Measurements from ENCODE around the gene SLAIN2. TPM values are rescaled to one million over a fixed set of nuclear protein-coding genes. Genes with fewer than 3 reads are reported as not detected.
"Not testable (repeated sequence)": the region's sequence is repeated elsewhere in the genome, so short reads cannot be mapped to it uniquely, and the experiment has no call there.

The SLAIN2 gene
- polyA plus RNA-seq, 3 donors: 13.9 to 24.1 (median 17.6) TPM

DNA sequence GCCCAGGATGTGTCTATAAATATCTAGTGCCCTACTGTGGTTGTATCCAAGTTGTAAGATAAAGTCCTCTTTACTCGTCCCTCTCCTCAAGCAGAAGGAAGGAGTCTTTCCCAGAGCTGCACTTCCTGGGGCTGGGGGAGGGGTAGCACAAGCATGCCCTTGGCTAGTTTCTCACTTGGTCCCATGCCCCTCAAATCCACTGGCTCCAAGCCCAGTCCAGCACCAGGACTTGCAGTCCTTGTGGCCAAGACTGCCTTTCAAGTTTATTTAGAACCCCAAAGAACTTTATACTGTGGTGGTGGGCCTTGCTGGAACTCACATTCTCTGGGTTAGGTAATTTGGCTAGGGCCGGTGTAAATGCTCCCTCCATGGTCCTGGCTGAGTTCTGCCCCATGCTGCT is 98.7 kb downstream of the SLAIN2 start:
- Mint-ChIP-seq H3K27me3 (ENCODE audit: low read depth in 3 of 3) (peaks cover 0 to 4% (median 2%) of the 10 kb centered on the region in 3 donors), H3K27ac (no peak overlapping the region), H3K9me3 (peaks cover 2 to 5% (median 4%) of the 10 kb centered on the region in 7 donors), H3K4me3 (no peak overlapping the region), H3K4me1 (peaks cover 3% of the 10 kb centered on the region), H3K36me3 (no peaks in the 10 kb centered on the region)
- Histone ChIP-seq H3K27me3 (ENCODE audit: control insufficient read depth in 2 of 2, insufficient read depth in 2 of 2, low read length in 2 of 2) (no peaks in the 10 kb centered on the region), H4K20me1 (ENCODE audit: insufficient read depth, low read length) (no peaks in the 10 kb centered on the region), H2AFZ (ENCODE audit: insufficient read depth, low read depth, low read length, poor library complexity, severe bottlenecking) (no peak overlapping the region), H3K9me3 (replicated peaks in 1 of 2; ENCODE audit: control insufficient read depth in 1 of 2, insufficient read depth in 1 of 2, low read length in 2 of 2) (no peaks in the 10 kb centered on the region), H3K4me3 (replicated peaks in 1 of 3; ENCODE audit: low read depth in 2 of 3, low read length in 3 of 3) (no peak overlapping the region), H3K4me2 (replicated peaks; ENCODE audit: extremely low read depth, low read length, poor library complexity, severe bottlenecking) (no peak overlapping the region), H3K9ac (ENCODE audit: insufficient read depth, low read length, poor library complexity, severe bottlenecking) (no peak overlapping the region), H3K36me3 (replicated peaks in 1 of 2; ENCODE audit: control insufficient read depth in 1 of 2, insufficient read depth in 2 of 2, low read length in 2 of 2) (no peaks in the 10 kb centered on the region), H3K79me2 (ENCODE audit: insufficient read depth, low read length) (no peaks in the 10 kb centered on the region), H3K27ac (ENCODE audit: low read depth in 1 of 2, low read length in 2 of 2) (no peak overlapping the region), H3K4me1 (ENCODE audit: control insufficient read depth in 1 of 2, insufficient read depth in 2 of 2, low read length in 2 of 2) (no peaks in the 10 kb centered on the region)
- WGBS (ENCODE audit: insufficient coverage): 100% methylated on average over 1 of the region's 2 CpGs
- DNase-seq: no peak
- TF ChIP-seq, protein P1, sequence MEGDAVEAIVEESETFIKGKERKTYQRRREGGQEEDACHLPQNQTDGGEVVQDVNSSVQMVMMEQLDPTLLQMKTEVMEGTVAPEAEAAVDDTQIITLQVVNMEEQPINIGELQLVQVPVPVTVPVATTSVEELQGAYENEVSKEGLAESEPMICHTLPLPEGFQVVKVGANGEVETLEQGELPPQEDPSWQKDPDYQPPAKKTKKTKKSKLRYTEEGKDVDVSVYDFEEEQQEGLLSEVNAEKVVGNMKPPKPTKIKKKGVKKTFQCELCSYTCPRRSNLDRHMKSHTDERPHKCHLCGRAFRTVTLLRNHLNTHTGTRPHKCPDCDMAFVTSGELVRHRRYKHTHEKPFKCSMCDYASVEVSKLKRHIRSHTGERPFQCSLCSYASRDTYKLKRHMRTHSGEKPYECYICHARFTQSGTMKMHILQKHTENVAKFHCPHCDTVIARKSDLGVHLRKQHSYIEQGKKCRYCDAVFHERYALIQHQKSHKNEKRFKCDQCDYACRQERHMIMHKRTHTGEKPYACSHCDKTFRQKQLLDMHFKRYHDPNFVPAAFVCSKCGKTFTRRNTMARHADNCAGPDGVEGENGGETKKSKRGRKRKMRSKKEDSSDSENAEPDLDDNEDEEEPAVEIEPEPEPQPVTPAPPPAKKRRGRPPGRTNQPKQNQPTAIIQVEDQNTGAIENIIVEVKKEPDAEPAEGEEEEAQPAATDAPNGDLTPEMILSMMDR (IDR thresholded peaks at IDR 0.05): no peak
- intact Hi-C loops (cut with micrococcal nuclease): no loop called here

DNA sequence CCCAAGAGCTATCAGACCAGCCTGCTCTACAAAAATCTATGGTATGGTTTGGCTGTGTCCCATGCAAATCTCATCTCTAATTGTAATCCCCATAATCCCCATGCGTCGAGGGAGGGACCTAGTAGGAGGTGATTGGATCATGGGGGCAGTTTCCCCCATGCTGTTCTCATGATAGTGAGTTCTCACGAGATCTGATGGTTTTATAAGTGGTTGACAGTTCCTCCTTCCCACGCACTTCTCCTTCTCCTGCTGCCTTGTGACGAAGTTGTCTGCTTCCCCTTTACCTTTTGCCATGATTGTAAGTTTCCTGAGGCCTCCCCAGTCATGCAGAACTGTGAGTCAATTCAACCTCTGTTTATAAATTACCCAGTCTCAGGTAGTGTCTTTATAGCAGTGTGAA is 99.6 kb downstream of the SLAIN2 start:
- intact Hi-C loops (cut with micrococcal nuclease); H3K79me2 ChIP-seq (ENCODE audit: insufficient read depth, low read length); H3K27me3 Mint-ChIP-seq (ENCODE audit: low read depth in 3 of 3); H3K36me3 ChIP-seq (replicated peaks in 1 of 2; ENCODE audit: control insufficient read depth in 1 of 2, insufficient read depth in 2 of 2, low read length in 2 of 2); H2AFZ ChIP-seq (ENCODE audit: insufficient read depth, low read depth, low read length, poor library complexity, severe bottlenecking); H4K20me1 ChIP-seq (ENCODE audit: insufficient read depth, low read length); H3K27me3 ChIP-seq (ENCODE audit: control insufficient read depth in 2 of 2, insufficient read depth in 2 of 2, low read length in 2 of 2); H3K27ac ChIP-seq (ENCODE audit: low read depth in 1 of 2, low read length in 2 of 2); H3K4me1 Mint-ChIP-seq; H3K9me3 ChIP-seq (replicated peaks in 1 of 2; ENCODE audit: control insufficient read depth in 1 of 2, insufficient read depth in 1 of 2, low read length in 2 of 2); H3K4me3 ChIP-seq (replicated peaks in 1 of 3; ENCODE audit: low read depth in 2 of 3, low read length in 3 of 3); H3K4me3 Mint-ChIP-seq; H3K9ac ChIP-seq (ENCODE audit: insufficient read depth, low read length, poor library complexity, severe bottlenecking); H3K4me2 ChIP-seq (replicated peaks; ENCODE audit: extremely low read depth, low read length, poor library complexity, severe bottlenecking); H3K36me3 Mint-ChIP-seq; H3K4me1 ChIP-seq (ENCODE audit: control insufficient read depth in 1 of 2, insufficient read depth in 2 of 2, low read length in 2 of 2); H3K9me3 Mint-ChIP-seq: not testable (repeated sequence)
- peak; percentile 2 to 31 (median 2) for DNase-seq
- H3K27ac Mint-ChIP-seq: peak overlapping the region in 1 of 7 donors; percentile 28
- no CpG with 5 or more reads among the region's 5 CpGs for WGBS (ENCODE audit: insufficient coverage)
